A549 (cell line): ENCODE results near the gene AKR1A1.

Source experiments
- CEBPB ChIP-seq, 2 experiments: fragments of >200 bp in 1 of 2; sonication (Bioruptor Twin) in 1 of 2; formaldehyde crosslinking in 1 of 2; IDR thresholded peaks; 2 replicates each; pipeline ENCODE4 v1.6.1; 2012 to 2016
- EP300 ChIP-seq, 2 experiments: fragments of >200 bp; sonication (Bioruptor Twin); formaldehyde crosslinking; IDR thresholded peaks; 2 replicates in 1 of 2; 3 replicates in 1 of 2; pipeline ENCODE4 v1.6.1; 2016 to 2017
- HDAC2 ChIP-seq: fragments of 200-600 bp; sonication (generic); IDR thresholded peaks from 2 replicates; pipeline ENCODE4 v1.6.1; 2016
- JUNB ChIP-seq: fragments of >200 bp; sonication (Bioruptor Twin); formaldehyde crosslinking; IDR thresholded peaks from 2 replicates; pipeline ENCODE4 v1.6.1; 2016
- POLR2A ChIP-seq: IDR thresholded peaks from 2 replicates; pipeline ENCODE4 v1.6.1; 2012; ENCODE audit warnings: mild to moderate bottlenecking, low read length
- POLR2AphosphoS2 ChIP-seq: conservative IDR thresholded peaks from 2 replicates; pipeline ENCODE4 v1.6.1; 2012; ENCODE audit warnings: low read length, improper control_type of control experiment, inconsistent platforms
- RAD21 ChIP-seq, 2 experiments: fragments of >200 bp in 1 of 2; sonication (Bioruptor Twin) in 1 of 2; formaldehyde crosslinking in 1 of 2; IDR thresholded peaks in 1 of 2; conservative IDR thresholded peaks in 1 of 2; 2 replicates in 1 of 2; 3 replicates in 1 of 2; pipeline ENCODE4 v1.6.1; 2012 to 2018; ENCODE audit warnings: inconsistent platforms in 1 of 2
- RFX5 ChIP-seq: fragments of 450-650 bp; IDR thresholded peaks from 2 replicates; pipeline ENCODE4 v1.7.1; 2014; ENCODE audit warnings: antibody characterized with exemption, mild to moderate bottlenecking, moderate library complexity
- SMC3 ChIP-seq: fragments of >200 bp; sonication (Bioruptor Twin); formaldehyde crosslinking; IDR thresholded peaks from 3 replicates; pipeline ENCODE4 v1.6.1; 2018; ENCODE audit warnings: inconsistent platforms
- ZNF302 ChIP-seq: fragments of 250-450 bp; sonication (Bioruptor Pico); IDR thresholded peaks from 2 replicates; pipeline ENCODE4 v1.9.0; 2021; ENCODE audit warnings: inconsistent platforms, mild to moderate bottlenecking, moderate library complexity
- TF ChIP-seq, protein P1 (sequence below): IDR thresholded peaks from 2 replicates; pipeline ENCODE4 v1.6.1; 2012
- TF ChIP-seq, protein P2 (sequence below): fragments of >200 bp; sonication (Bioruptor Twin); formaldehyde crosslinking; IDR thresholded peaks from 3 replicates; pipeline ENCODE4 v1.5.1; 2016

DNA sequence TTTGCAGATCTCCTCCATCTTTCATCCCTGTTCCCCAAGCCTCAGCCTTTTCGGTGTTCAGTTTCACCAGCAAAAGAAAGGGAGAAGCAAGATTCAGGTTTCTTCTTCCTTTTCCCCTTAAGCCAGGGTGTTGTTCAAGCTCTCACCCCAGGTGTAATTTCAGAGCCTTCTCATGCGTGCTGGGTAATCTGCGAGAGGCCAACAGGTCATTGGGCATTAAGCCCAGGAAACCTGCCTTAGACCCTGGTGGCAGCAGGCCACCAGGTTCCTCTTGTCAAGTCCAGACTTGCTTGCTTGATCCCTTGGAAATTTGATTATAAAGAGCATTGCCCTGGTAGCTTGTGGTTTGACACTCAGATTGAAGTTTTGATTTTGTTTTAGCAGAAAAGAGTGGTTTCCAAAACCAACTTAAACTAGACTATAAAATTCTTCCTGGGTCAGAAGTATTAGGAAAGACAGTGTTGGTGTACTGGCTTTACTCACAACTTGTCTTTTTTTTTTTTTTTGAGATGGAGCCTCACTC, 6.9 kb downstream of the AKR1A1 start:
- TF ChIP-seq, protein P1, sequence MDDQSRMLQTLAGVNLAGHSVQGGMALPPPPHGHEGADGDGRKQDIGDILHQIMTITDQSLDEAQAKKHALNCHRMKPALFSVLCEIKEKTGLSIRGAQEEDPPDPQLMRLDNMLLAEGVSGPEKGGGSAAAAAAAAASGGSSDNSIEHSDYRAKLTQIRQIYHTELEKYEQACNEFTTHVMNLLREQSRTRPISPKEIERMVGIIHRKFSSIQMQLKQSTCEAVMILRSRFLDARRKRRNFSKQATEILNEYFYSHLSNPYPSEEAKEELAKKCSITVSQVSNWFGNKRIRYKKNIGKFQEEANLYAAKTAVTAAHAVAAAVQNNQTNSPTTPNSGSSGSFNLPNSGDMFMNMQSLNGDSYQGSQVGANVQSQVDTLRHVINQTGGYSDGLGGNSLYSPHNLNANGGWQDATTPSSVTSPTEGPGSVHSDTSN: no peak
- no peak for TF ChIP-seq RAD21 (conservative IDR thresholded peaks at IDR 0.05 in 1 of 2, IDR thresholded peaks at IDR 0.05 in 1 of 2)
- TF ChIP-seq ZNF302: no peak
- TF ChIP-seq, protein P2, sequence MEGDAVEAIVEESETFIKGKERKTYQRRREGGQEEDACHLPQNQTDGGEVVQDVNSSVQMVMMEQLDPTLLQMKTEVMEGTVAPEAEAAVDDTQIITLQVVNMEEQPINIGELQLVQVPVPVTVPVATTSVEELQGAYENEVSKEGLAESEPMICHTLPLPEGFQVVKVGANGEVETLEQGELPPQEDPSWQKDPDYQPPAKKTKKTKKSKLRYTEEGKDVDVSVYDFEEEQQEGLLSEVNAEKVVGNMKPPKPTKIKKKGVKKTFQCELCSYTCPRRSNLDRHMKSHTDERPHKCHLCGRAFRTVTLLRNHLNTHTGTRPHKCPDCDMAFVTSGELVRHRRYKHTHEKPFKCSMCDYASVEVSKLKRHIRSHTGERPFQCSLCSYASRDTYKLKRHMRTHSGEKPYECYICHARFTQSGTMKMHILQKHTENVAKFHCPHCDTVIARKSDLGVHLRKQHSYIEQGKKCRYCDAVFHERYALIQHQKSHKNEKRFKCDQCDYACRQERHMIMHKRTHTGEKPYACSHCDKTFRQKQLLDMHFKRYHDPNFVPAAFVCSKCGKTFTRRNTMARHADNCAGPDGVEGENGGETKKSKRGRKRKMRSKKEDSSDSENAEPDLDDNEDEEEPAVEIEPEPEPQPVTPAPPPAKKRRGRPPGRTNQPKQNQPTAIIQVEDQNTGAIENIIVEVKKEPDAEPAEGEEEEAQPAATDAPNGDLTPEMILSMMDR: no peak
- no peak for TF ChIP-seq SMC3
- no peak for TF ChIP-seq POLR2AphosphoS2
- TF ChIP-seq HDAC2: no peak
- TF ChIP-seq CEBPB (IDR thresholded peaks at IDR 0.05): no peak
- no peak for TF ChIP-seq EP300 (IDR thresholded peaks at IDR 0.05)
- no peak for TF ChIP-seq JUNB
- TF ChIP-seq POLR2A: no peak
- no peak for TF ChIP-seq RFX5
